Measurements from ENCODE around the gene AMZ1. TPM values are rescaled to one million over a fixed set of nuclear protein-coding genes. Genes with fewer than 3 reads are reported as not detected.
"Not testable (repeated sequence)": the region's sequence is repeated elsewhere in the genome, so short reads cannot be mapped to it uniquely, and the experiment has no call there.

The AMZ1 gene
- total and polyA plus RNA-seq, 10 of the 15 experiments (the other 5 are each of a cell fraction or from before 2014, with no cell fraction given) = 0.02 to 2.0 (median 0.69) TPM

GRCh38 chr7:2673214-2673613, 14.8 kb upstream of the AMZ1 start:
- H3K4me1 ChIP-seq (ENCODE audit: control insufficient read depth, insufficient read depth, low read length); BruUV-seq (replicated peaks); H3K9me3 ChIP-seq (replicated peaks; ENCODE audit: control insufficient read depth, insufficient read depth, low read length); H2AFZ ChIP-seq (ENCODE audit: control insufficient read depth, low read depth, low read length); H3K79me2 ChIP-seq (ENCODE audit: control insufficient read depth, insufficient read depth, low read length); DNase-seq (ENCODE audit: low read depth, low spot score); H3K4me2 ChIP-seq (ENCODE audit: control insufficient read depth, insufficient read depth); FAIRE-seq; H3K4me3 ChIP-seq; H4K20me1 ChIP-seq (ENCODE audit: control insufficient read depth, insufficient read depth); ATAC-seq; H3K36me3 ChIP-seq (ENCODE audit: control insufficient read depth in 2 of 2, insufficient read depth in 2 of 2, low read length in 1 of 2); H3K27ac ChIP-seq (ENCODE audit: control insufficient read depth, insufficient read depth); H3K27me3 ChIP-seq (replicated peaks in 1 of 2; ENCODE audit: control insufficient read depth in 2 of 2, insufficient read depth in 2 of 2, low read length in 1 of 2); in situ Hi-C loops (cut with MboI); H3K9ac ChIP-seq (ENCODE audit: control insufficient read depth, insufficient read depth, low read length): not testable (repeated sequence)
- intact Hi-C loops (cut with micrococcal nuclease; ENCODE audit: unreplicated experiment) = loop anchor here (5.0 kb wide), 1 partner anchor 106 kb away; no protein-coding TSS in a partner anchor
- WGBS (ENCODE audit: insufficient coverage, insufficient replicate concordance, low lambda C conversion rate, missing lambda C conversion rate) = 82% methylated on average over 6 of the region's 6 CpGs
- ChIA-PET CTCF (interaction anchor here (1.3 to 6.3 kb wide), 2 partner anchors 36 to 168 kb away, joined by 3 to 154 read pairs; no protein-coding TSS in a partner anchor), SMC1A (ENCODE audit: uncharacterized antibody, unreplicated experiment) (interaction anchor here (0.9 to 6.3 kb wide), 3 partner anchors 37 to 261 kb away, joined by 3 to 113 read pairs (median 4); no protein-coding TSS in a partner anchor), POLR2A (interaction anchor here (1.4 kb wide), 1 partner anchor 26 kb away, joined by 4 read pairs; no protein-coding TSS in a partner anchor), RAD21 (ENCODE audit: unreplicated experiment) (interaction anchor here (6.8 kb wide), 1 partner anchor 37 kb away, joined by 89 read pairs; no protein-coding TSS in a partner anchor)

- no TSS peak for BruUV-seq (replicated peaks)
- FAIRE-seq (no peak), ATAC-seq (no peak), DNase-seq (ENCODE audit: low read depth, low spot score) (no peak)
- Histone ChIP-seq H3K27ac (ENCODE audit: control insufficient read depth, insufficient read depth) (no peak overlapping the region), H3K9me3 (replicated peaks; ENCODE audit: control insufficient read depth, insufficient read depth, low read length) (no peaks in the 10 kb centered on the region; the same call in 2 of the 3 replicates), H3K4me1 (ENCODE audit: control insufficient read depth, insufficient read depth, low read length) (peaks cover 4% of the 10 kb centered on the region; the same call in 1 of the 2 replicates), H2AFZ (ENCODE audit: control insufficient read depth, low read depth, low read length) (no peak overlapping the region), H4K20me1 (ENCODE audit: control insufficient read depth, insufficient read depth) (no peaks in the 10 kb centered on the region), H3K9ac (ENCODE audit: control insufficient read depth, insufficient read depth, low read length) (no peak overlapping the region), H3K4me3 (no peak overlapping the region), H3K79me2 (ENCODE audit: control insufficient read depth, insufficient read depth, low read length) (no peaks in the 10 kb centered on the region), H3K36me3 (ENCODE audit: control insufficient read depth in 2 of 2, insufficient read depth in 2 of 2, low read length in 1 of 2) (no peaks in the 10 kb centered on the region), H3K4me2 (ENCODE audit: control insufficient read depth, insufficient read depth) (no peak overlapping the region), H3K27me3 (replicated peaks in 1 of 2; ENCODE audit: control insufficient read depth in 2 of 2, insufficient read depth in 2 of 2, low read length in 1 of 2) (no peaks in the 10 kb centered on the region)
- ChIA-PET CTCF (interaction anchor here (0.9 to 6.3 kb wide), 2 partner anchors 35 to 45 kb away, joined by 3 to 154 read pairs; no protein-coding TSS in a partner anchor), RAD21 (ENCODE audit: unreplicated experiment) (interaction anchor here (6.8 kb wide), 1 partner anchor 36 kb away, joined by 89 read pairs; no protein-coding TSS in a partner anchor), POLR2A (no interaction called here), SMC1A (ENCODE audit: uncharacterized antibody, unreplicated experiment) (interaction anchor here (0.9 to 6.3 kb wide), 3 partner anchors 37 to 261 kb away, joined by 3 to 113 read pairs (median 4); no protein-coding TSS in a partner anchor)
- in situ Hi-C loops (cut with MboI) = no loop called here
- TF ChIP-seq ETV6 (conservative IDR thresholded peaks at IDR 0.05 in 1 of 2, IDR thresholded peaks at IDR 0.05 in 1 of 2; ENCODE audit: borderline replicate concordance in 1 of 2, low read depth in 1 of 2) = no peak
- TF ChIP-seq JUNB (IDR thresholded peaks at IDR 0.05) = no peak
- TF ChIP-seq PBX3 (IDR thresholded peaks at IDR 0.05; ENCODE audit: insufficient replicate concordance, low read depth, low read length) = no peak
- no peak for TF ChIP-seq SIX5 (IDR thresholded peaks at IDR 0.05; ENCODE audit: low read depth, low read length, severe bottlenecking)
- TF ChIP-seq SPI1 (IDR thresholded peaks at IDR 0.05; ENCODE audit: borderline replicate concordance, insufficient read depth, low read depth, low read length) = no peak
- no peak for TF ChIP-seq MLLT1 (IDR thresholded peaks at IDR 0.05)
- no peak for TF ChIP-seq ZBED1 (IDR thresholded peaks at IDR 0.05; ENCODE audit: borderline replicate concordance)
- intact Hi-C loops (cut with micrococcal nuclease; ENCODE audit: unreplicated experiment) = loop anchor here (5.0 kb wide), 1 partner anchor 107 kb away; no protein-coding TSS in a partner anchor
Observed at GRCh38 chr7:2673934-2674333, 14.1 kb upstream of the AMZ1 start.

Data from GM12878 (cell line).